Measurements from ENCODE around the gene LIN7B. TPM values are rescaled to one million over a fixed set of nuclear protein-coding genes. Genes with fewer than 3 reads are reported as not detected.
A peak's percentile ranks its signal among the peaks of the same experiment; 100 is the strongest.
"Not testable (repeated sequence)": the region's sequence is repeated elsewhere in the genome, so short reads cannot be mapped to it uniquely, and the experiment has no call there.

The LIN7B gene
- total RNA-seq, 1 donor from 2014 or later = 3.7 TPM

GRCh38 chr19:49071860-49072547 is 42.2 kb upstream of the LIN7B start:
- H3K4me3 ChIP-seq (ENCODE audit: low read depth, low read length) = no peak overlapping the region

GRCh38 chr19:49073514-49074378 is 40.4 kb upstream of the LIN7B start:
- TF ChIP-seq CTCF (conservative IDR thresholded peaks at IDR 0.05; ENCODE audit: low read depth, low read length) = peak; percentile 33
- DNase-seq (ENCODE audit: low read depth) = no peak
- H3K4me3 ChIP-seq (ENCODE audit: low read depth, low read length) = no peak overlapping the region

More at GRCh38 chr19:49071860-49072547, 42.2 kb upstream of the LIN7B start:
- no peak for DNase-seq (ENCODE audit: low read depth)
- no peak for TF ChIP-seq CTCF (conservative IDR thresholded peaks at IDR 0.05; ENCODE audit: low read depth, low read length)

GRCh38 chr19:49074869-49075268 is 39.3 kb upstream of the LIN7B start:
- not testable (repeated sequence) for DNase-seq (ENCODE audit: low read depth); H3K4me3 ChIP-seq (ENCODE audit: low read depth, low read length)
- TF ChIP-seq CTCF (conservative IDR thresholded peaks at IDR 0.05; ENCODE audit: low read depth, low read length) = peak; percentile 62

- no peak overlapping the region for H3K4me3 ChIP-seq (ENCODE audit: low read depth, low read length)
- no peak for TF ChIP-seq CTCF (conservative IDR thresholded peaks at IDR 0.05; ENCODE audit: low read depth, low read length)
- no peak for DNase-seq (ENCODE audit: low read depth)
Measured at GRCh38 chr19:49080392-49080791, 33.8 kb upstream of the LIN7B start.

GRCh38 chr19:49081273-49081672 is 32.9 kb upstream of the LIN7B start:
- DNase-seq (ENCODE audit: low read depth) = no peak
- no peak for TF ChIP-seq CTCF (conservative IDR thresholded peaks at IDR 0.05; ENCODE audit: low read depth, low read length)
- no peak overlapping the region for H3K4me3 ChIP-seq (ENCODE audit: low read depth, low read length)

GRCh38 chr19:49084206-49085019 is 29.8 kb upstream of the LIN7B start:
- peak overlapping the region; percentile 66 for H3K4me3 ChIP-seq (ENCODE audit: low read depth, low read length)
- DNase-seq (ENCODE audit: low read depth) = no peak
- no peak for TF ChIP-seq CTCF (conservative IDR thresholded peaks at IDR 0.05; ENCODE audit: low read depth, low read length)

Measured in epithelial cell of proximal tubule (primary cell).